Measurements from ENCODE around the gene MBD2. TPM values are rescaled to one million over a fixed set of nuclear protein-coding genes. Genes with fewer than 3 reads are reported as not detected.
A peak's percentile ranks its signal among the peaks of the same experiment; 100 is the strongest.

Gene MBD2
- total and polyA plus RNA-seq, 2 of the 8 experiments (the other 6 are each of a cell fraction or from before 2014, with no cell fraction given), result 36.2 to 52.7 TPM

DNA sequence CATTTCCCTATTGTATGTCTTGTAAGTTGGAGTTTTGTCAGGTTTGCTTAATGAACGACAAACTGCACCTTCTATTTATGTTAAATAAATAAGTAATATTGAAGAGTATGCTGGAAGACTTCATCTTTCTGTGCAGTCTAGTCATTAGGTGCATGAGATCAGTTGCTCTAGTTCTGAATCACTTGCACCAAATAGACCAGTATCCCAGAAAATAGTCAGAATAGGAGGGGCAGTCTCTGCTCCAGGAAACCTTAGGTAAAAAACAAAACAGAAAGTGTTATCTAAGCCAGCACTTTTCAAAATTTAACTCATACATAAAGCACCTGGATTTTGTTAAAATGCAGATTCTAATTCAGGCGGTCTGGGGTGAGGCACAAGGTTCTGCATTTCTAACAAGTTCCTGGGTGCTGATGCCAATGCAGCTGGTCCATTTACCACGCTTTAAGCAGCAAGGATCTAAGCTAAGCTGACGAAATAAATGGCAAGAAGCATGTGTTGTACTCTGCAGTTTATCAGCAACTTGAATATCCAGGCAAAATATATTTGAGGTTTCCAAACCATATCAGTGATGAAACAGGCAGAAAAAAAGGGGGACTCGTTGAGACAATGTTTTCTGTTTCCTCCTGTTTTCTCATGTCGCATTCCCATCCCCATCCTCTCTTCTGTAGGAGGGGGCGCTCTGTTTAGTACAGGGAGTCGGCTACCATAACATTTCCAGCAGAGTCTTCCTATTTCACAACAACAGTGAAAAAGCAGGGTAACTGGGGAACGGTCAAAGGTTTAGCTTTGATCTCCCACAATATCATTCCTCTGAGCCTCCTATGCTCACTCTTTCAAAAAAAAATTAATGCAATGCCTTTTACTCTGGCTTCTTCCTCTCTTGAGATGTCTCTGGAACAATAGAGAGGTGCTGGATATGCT lies 106.4 kb downstream of the MBD2 start:
- Histone ChIP-seq H2BK12ac (ENCODE audit: low read depth, low read length) (no peak overlapping the region), H3K56ac (replicated peaks; ENCODE audit: insufficient read length, low read depth, low read length) (no peak overlapping the region), H4K5ac (ENCODE audit: insufficient read length, low read depth, low read length) (no peak overlapping the region), H3K4me2 (ENCODE audit: insufficient read depth in 1 of 2, low read depth in 2 of 2, low read length in 2 of 2) (no peak overlapping the region), H3K18ac (ENCODE audit: extremely low read depth, low read length) (no peak overlapping the region), H2BK15ac (ENCODE audit: low read length) (no peak overlapping the region), H3K9me3 (ENCODE audit: insufficient read depth in 2 of 2, low read depth in 1 of 2, low read length in 1 of 2) (no peaks in the 10 kb centered on the region), H3K4ac (replicated peaks; ENCODE audit: insufficient read length, low read depth, low read length) (no peak overlapping the region), H3K79me2 (ENCODE audit: control insufficient read depth in 1 of 2, insufficient read depth in 2 of 2, low read length in 2 of 2) (no peaks in the 10 kb centered on the region), H3K9ac (replicated peaks in 1 of 4; ENCODE audit: extremely low read depth in 1 of 4, low read depth in 3 of 4, low read length in 3 of 4) (no peak overlapping the region; a peak in 2 of 7 replicates), H2AK5ac (ENCODE audit: low read depth, low read length) (no peak overlapping the region), H3K36me3 (ENCODE audit: control insufficient read depth in 2 of 4, insufficient read depth in 4 of 4, low read length in 3 of 4) (no peaks in the 10 kb centered on the region), H3K14ac (ENCODE audit: insufficient read length) (no peak overlapping the region), H2BK5ac (ENCODE audit: low read depth, low read length) (no peak overlapping the region), H2BK120ac (replicated peaks; ENCODE audit: low read depth, low read length) (no peak overlapping the region), H4K8ac (ENCODE audit: extremely low read depth, insufficient read depth, low read length) (no peak overlapping the region), H4K20me1 (replicated peaks in 1 of 2; ENCODE audit: control insufficient read depth in 1 of 2, insufficient read depth in 2 of 2, low read length in 2 of 2) (no peaks in the 10 kb centered on the region), H3K4me1 (replicated peaks in 1 of 4; ENCODE audit: control insufficient read depth in 3 of 4, insufficient read depth in 4 of 4, low read length in 3 of 4) (peaks cover 0 to 8% (median 5%) of the 10 kb centered on the region in 4 experiments; a peak in 3 of 7 replicates), H2BK20ac (ENCODE audit: low read length) (no peak overlapping the region), H3K23me2 (ENCODE audit: low read depth, low read length) (no peaks in the 10 kb centered on the region), H3K27ac (ENCODE audit: low read depth, low read length) (no peak overlapping the region), H3K27me3 (replicated peaks in 1 of 4; ENCODE audit: control insufficient read depth in 3 of 4, extremely low read depth in 1 of 4, insufficient read depth in 3 of 4, low read length in 3 of 4) (no peaks in the 10 kb centered on the region), H3K4me3 (ENCODE audit: extremely low read depth in 1 of 4, insufficient read depth in 2 of 4, low read depth in 3 of 4, low read length in 4 of 4) (no peak overlapping the region), H4K91ac (replicated peaks; ENCODE audit: insufficient read length, low read length) (no peak overlapping the region), H3K23ac (ENCODE audit: insufficient read length) (no peak overlapping the region), H2AFZ (ENCODE audit: low read length) (peak overlapping the region; percentile 74), H3K79me1 (ENCODE audit: low read depth, low read length) (no peaks in the 10 kb centered on the region)
- FAIRE-seq, result no peak
- POLR2A ChIA-PET (ENCODE audit: partially characterized antibody), result interaction anchor here (0.6 kb wide), 1 partner anchor 927 kb away, joined by 3 read pairs; no protein-coding TSS in a partner anchor
- no peak for DNase-seq (ENCODE audit: low read depth in 1 of 2, low spot score in 2 of 2)
- 67% methylated on average over 9 of the region's 9 CpGs; no CpG with 5 or more reads in 1 of the 2 experiments for WGBS, 2 experiments (ENCODE audit: extremely low coverage in 1 of 2, insufficient coverage in 1 of 2, insufficient read length in 1 of 2, insufficient replicate concordance in 2 of 2, low coverage in 1 of 2, low lambda C conversion rate in 2 of 2, missing lambda C conversion rate in 1 of 2)
- TF ChIP-seq, protein P1, sequence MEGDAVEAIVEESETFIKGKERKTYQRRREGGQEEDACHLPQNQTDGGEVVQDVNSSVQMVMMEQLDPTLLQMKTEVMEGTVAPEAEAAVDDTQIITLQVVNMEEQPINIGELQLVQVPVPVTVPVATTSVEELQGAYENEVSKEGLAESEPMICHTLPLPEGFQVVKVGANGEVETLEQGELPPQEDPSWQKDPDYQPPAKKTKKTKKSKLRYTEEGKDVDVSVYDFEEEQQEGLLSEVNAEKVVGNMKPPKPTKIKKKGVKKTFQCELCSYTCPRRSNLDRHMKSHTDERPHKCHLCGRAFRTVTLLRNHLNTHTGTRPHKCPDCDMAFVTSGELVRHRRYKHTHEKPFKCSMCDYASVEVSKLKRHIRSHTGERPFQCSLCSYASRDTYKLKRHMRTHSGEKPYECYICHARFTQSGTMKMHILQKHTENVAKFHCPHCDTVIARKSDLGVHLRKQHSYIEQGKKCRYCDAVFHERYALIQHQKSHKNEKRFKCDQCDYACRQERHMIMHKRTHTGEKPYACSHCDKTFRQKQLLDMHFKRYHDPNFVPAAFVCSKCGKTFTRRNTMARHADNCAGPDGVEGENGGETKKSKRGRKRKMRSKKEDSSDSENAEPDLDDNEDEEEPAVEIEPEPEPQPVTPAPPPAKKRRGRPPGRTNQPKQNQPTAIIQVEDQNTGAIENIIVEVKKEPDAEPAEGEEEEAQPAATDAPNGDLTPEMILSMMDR (IDR thresholded peaks at IDR 0.05; ENCODE audit: control extremely low read depth in 1 of 3, insufficient read depth in 1 of 3, low read depth in 1 of 3, low read length in 3 of 3), result peak in 1 of 3 experiments; percentile 9; a peak in 1 of 4 replicates
- TF ChIP-seq SP4 (IDR thresholded peaks at IDR 0.05; ENCODE audit: low read length) (no peak), CEBPB (IDR thresholded peaks at IDR 0.05; ENCODE audit: low read depth, low read length) (peak; percentile 19; the same call in 1 of the 2 replicates)
- CTCF ChIA-PET (ENCODE audit: partially characterized antibody), result interaction anchor here (0.7 to 7.8 kb wide), 9 partner anchors 11 to 378 kb away, joined by 3 to 48 read pairs (median 3); no protein-coding TSS in a partner anchor

Data from H1 (cell line).